Measurements from ENCODE around the gene EFHB.
"Not testable (repeated sequence)": the region's sequence is repeated elsewhere in the genome, so short reads cannot be mapped to it uniquely, and the experiment has no call there.

The EFHB gene

GRCh38 chr3:19931180-19931692 is 2.8 kb downstream of the EFHB start:
- DNase-seq, result no peak

- DNase-seq, result no peak
Measured at GRCh38 chr3:19920401-19921080, 13.5 kb downstream of the EFHB start.

- no peak for DNase-seq
Measured at GRCh38 chr3:19917167-19917566, 16.9 kb downstream of the EFHB start.

GRCh38 chr3:19911452-19911851 is 22.6 kb downstream of the EFHB start:
- no peak for DNase-seq

GRCh38 chr3:19907523-19907922 is 26.5 kb downstream of the EFHB start:
- DNase-seq, result no peak

GRCh38 chr3:19903649-19904048 is 30.4 kb downstream of the EFHB start:
- DNase-seq, result no peak

- DNase-seq, result no peak
Measured at GRCh38 chr3:19901918-19902317, 32.1 kb downstream of the EFHB start.

- DNase-seq, result no peak
Measured at GRCh38 chr3:19901337-19901736, 32.7 kb downstream of the EFHB start.

- not testable (repeated sequence) for DNase-seq
Measured at GRCh38 chr3:19899833-19900232, 34.2 kb downstream of the EFHB start.

GRCh38 chr3:19899264-19899663 is 34.8 kb downstream of the EFHB start:
- no peak for DNase-seq

GRCh38 chr3:19898721-19899120 is 35.3 kb downstream of the EFHB start:
- DNase-seq, result no peak

- DNase-seq, result no peak
Measured at GRCh38 chr3:19891740-19892139, 42.3 kb downstream of the EFHB start.

- DNase-seq, result no peak
Measured at GRCh38 chr3:19888428-19889152, 45.4 kb downstream of the EFHB start.

- DNase-seq, result not testable (repeated sequence)
Measured at GRCh38 chr3:19887122-19887521, 46.9 kb downstream of the EFHB start.

GRCh38 chr3:19886404-19886803 is 47.6 kb downstream of the EFHB start:
- DNase-seq, result no peak

GRCh38 chr3:19885468-19885867 is 48.5 kb downstream of the EFHB start:
- no peak for DNase-seq

- DNase-seq, result no peak
Measured at GRCh38 chr3:19881852-19882251, 52.2 kb downstream of the EFHB start.

- no peak for DNase-seq
Measured at GRCh38 chr3:19881036-19881435, 53.0 kb downstream of the EFHB start.

GRCh38 chr3:19877656-19878055 is 56.4 kb downstream of the EFHB start:
- DNase-seq, result no peak

- no peak for DNase-seq
Measured at GRCh38 chr3:19866751-19867347, 67.2 kb downstream of the EFHB start.

- not testable (repeated sequence) for DNase-seq
Measured at GRCh38 chr3:19855318-19855717, 78.7 kb downstream of the EFHB start.

- not testable (repeated sequence) for DNase-seq
Measured at GRCh38 chr3:19846609-19847008, 87.4 kb downstream of the EFHB start.
